DND-41 (cell line): Measurements from ENCODE around the gene MYCN.

Experiments used
- CTCF ChIP-seq: IDR thresholded peaks from 2 replicates; pipeline ENCODE4 v1.5.1; 2012; ENCODE audit warnings: borderline replicate concordance, low read length, moderate library complexity, mild to moderate bottlenecking; ENCODE audit not compliant: poor library complexity, severe bottlenecking; ENCODE audit errors: extremely low read depth
- EZH2 ChIP-seq: IDR thresholded peaks from 3 replicates; pipeline ENCODE4 v1.6.1; 2012; ENCODE audit warnings: borderline replicate concordance, low read depth, mild to moderate bottlenecking, moderate library complexity, low read length, inconsistent platforms; ENCODE audit not compliant: severe bottlenecking

- no peak for TF ChIP-seq CTCF
- no peak for TF ChIP-seq EZH2
Measured at GRCh38 chr2:15899327-15899612, 41.1 kb upstream of the MYCN start.
